CD4-positive, alpha-beta memory T cell (primary cell): ENCODE measurements around the gene RAC3. TPM values are rescaled to one million over a fixed set of nuclear protein-coding genes. Genes with fewer than 3 reads are reported as not detected.
A peak's percentile ranks its signal among the peaks of the same experiment; 100 is the strongest.

Source experiments
- CTCF ChIA-PET: fragments of 350-600 bp; sonication (Branson Sonifier 250); formaldehyde crosslinking; loops from one replicate; lab custom pipeline; 2021; ENCODE audit warnings: inconsistent platforms; ENCODE audit not compliant: partially characterized antibody; lab: Charles Lee
- POLR2A ChIA-PET: fragments of 350-600 bp; sonication (Branson Sonifier 250); formaldehyde crosslinking; loops from one replicate; lab custom pipeline; 2021; ENCODE audit not compliant: partially characterized antibody; lab: Charles Lee
- DNase-seq, 5 donors: peaks; one replicate each; pipeline versions ENCODE4 v3.0.0 to v3.0.0-alpha.2; 2020 to 2022; ENCODE audit warnings: mixed read lengths in 1 of 5
- H3K27ac ChIP-seq: one replicate; pipeline ENCODE4 v1.7.0; 2013; ENCODE audit warnings: low read depth, low read length
- H3K27me3 ChIP-seq: 2 replicates; pipeline ENCODE4 v1.7.0; 2013; ENCODE audit warnings: mild to moderate bottlenecking, low read length, moderate library complexity; ENCODE audit not compliant: insufficient read depth
- H3K36me3 ChIP-seq: 2 replicates; pipeline ENCODE4 v1.7.0; 2013; ENCODE audit warnings: mild to moderate bottlenecking, low read length, moderate library complexity; ENCODE audit not compliant: insufficient read depth
- H3K4me1 ChIP-seq: 2 replicates; pipeline ENCODE4 v1.7.0; 2013; ENCODE audit warnings: mild to moderate bottlenecking, low read length, moderate library complexity; ENCODE audit not compliant: insufficient read depth
- H3K4me3 ChIP-seq, 2 donors: one replicate each; pipeline ENCODE4 v1.7.0; 2013; ENCODE audit warnings: low read length in 2 of 2, mild to moderate bottlenecking in 1 of 2
- H3K9me3 ChIP-seq, 2 donors: one replicate each; pipeline ENCODE4 v1.7.0; 2013; ENCODE audit warnings: low read length in 2 of 2, control low read depth in 1 of 2; ENCODE audit not compliant: control insufficient read depth in 1 of 2
- H3K27ac Mint-ChIP-seq, 7 donors: one replicate each; pipeline ENCODE4 v1.8.0; 2020 to 2021; ENCODE audit warnings: mixed read lengths in 7 of 7, mild to moderate bottlenecking in 6 of 7, inconsistent platforms in 3 of 7, moderate library complexity in 3 of 7
- H3K27me3 Mint-ChIP-seq, 2 donors: one replicate each; pipeline ENCODE4 v1.8.0; 2020 to 2021; ENCODE audit warnings: mixed read lengths in 2 of 2
- H3K36me3 Mint-ChIP-seq, 2 donors: one replicate each; pipeline ENCODE4 v1.8.0; 2020 to 2021; ENCODE audit warnings: mixed read lengths in 2 of 2, inconsistent platforms in 1 of 2, mild to moderate bottlenecking in 1 of 2
- H3K4me1 Mint-ChIP-seq, 4 donors: one replicate each; pipeline ENCODE4 v1.8.0; 2020 to 2021; ENCODE audit warnings: mixed read lengths in 4 of 4, mild to moderate bottlenecking in 1 of 4
- H3K4me3 Mint-ChIP-seq, 8 donors: one replicate each; pipeline ENCODE4 v1.8.0; 2020 to 2021; ENCODE audit warnings: mixed read lengths in 8 of 8, mild to moderate bottlenecking in 7 of 8, moderate library complexity in 6 of 8, inconsistent platforms in 3 of 8
- H3K9me3 Mint-ChIP-seq, 8 donors: one replicate each; pipeline ENCODE4 v1.8.0; 2020 to 2021; ENCODE audit warnings: mixed read lengths in 8 of 8, mild to moderate bottlenecking in 5 of 8, inconsistent platforms in 3 of 8, moderate library complexity in 1 of 8
- intact Hi-C: fragments of 100-400 bp; cut with micrococcal nuclease; formaldehyde crosslinking; loops from one replicate; pipeline ENCODE4 v1.15.1; 2023
- polyA plus RNA-seq, 2 donors: library from polyadenylated mRNA; unstranded; fragments of 300-500 nt; fragmentation: Illumina TruSeq; gene quantifications; one replicate each; pipeline ENCODE4 v1.2.3, GENCODE V29; 2021
- total RNA-seq, 2 experiments: library from RNA; stranded (reverse); gene quantifications; one replicate each; pipeline ENCODE4 v1.2.3, GENCODE V29; 2021

RAC3 gene
- total and polyA plus RNA-seq, 4 experiments from 2014 or later = 0.44 to 2.3 (median 0.86) TPM; not detected in 1

- H3K4me3 ChIP-seq = no peak overlapping the region
- Mint-ChIP-seq H3K4me1 (no peaks in the 10 kb centered on the region), H3K27ac (peak overlapping the region in 1 of 7 donors; percentile 46), H3K4me3 (no peak overlapping the region), H3K36me3 (peaks cover 7 to 11% of the 10 kb centered on the region in 2 donors), H3K27me3 (no peaks in the 10 kb centered on the region), H3K9me3 (peaks cover 0 to 4% (median 0%) of the 10 kb centered on the region in 8 donors)
- DNase-seq = no peak
- POLR2A ChIA-PET = no interaction called here
- no peaks in the 10 kb centered on the region for H3K9me3 ChIP-seq
- H3K36me3 ChIP-seq = peaks cover 20% of the 10 kb centered on the region
- H3K4me1 ChIP-seq = no peaks in the 10 kb centered on the region
- no peak overlapping the region for H3K27ac ChIP-seq
- CTCF ChIA-PET = no interaction called here
- H3K27me3 ChIP-seq = no peaks in the 10 kb centered on the region
- intact Hi-C loops = no loop called here
Observed at GRCh38 chr17:82079001-82079677, 47.7 kb downstream of the RAC3 start.

- Mint-ChIP-seq H3K36me3 (peaks cover 7 to 15% of the 10 kb centered on the region in 2 donors), H3K4me1 (no peaks in the 10 kb centered on the region), H3K4me3 (no peak overlapping the region), H3K27ac (peak overlapping the region in 1 of 7 donors; percentile 46), H3K27me3 (no peaks in the 10 kb centered on the region), H3K9me3 (peaks cover 0 to 4% (median 0%) of the 10 kb centered on the region in 8 donors)
- Histone ChIP-seq H3K27ac (no peak overlapping the region), H3K4me3 (no peak overlapping the region), H3K9me3 (no peaks in the 10 kb centered on the region), H3K4me1 (no peaks in the 10 kb centered on the region), H3K27me3 (no peaks in the 10 kb centered on the region), H3K36me3 (peaks cover 21% of the 10 kb centered on the region)
- ChIA-PET POLR2A (interaction anchor here (1.1 kb wide), 1 partner anchor 15 kb away, joined by 3 read pairs; the partner anchor contains the start of gene DUS1L), CTCF (no interaction called here)
- no peak for DNase-seq
- intact Hi-C loops = no loop called here
Observed at GRCh38 chr17:82080048-82080788, 48.7 kb downstream of the RAC3 start.

- Mint-ChIP-seq H3K36me3 (peaks cover 7 to 15% of the 10 kb centered on the region in 2 donors), H3K27ac (no peak overlapping the region), H3K27me3 (no peaks in the 10 kb centered on the region), H3K4me3 (peak overlapping the region in 1 of 8 donors; percentile 46), H3K4me1 (no peaks in the 10 kb centered on the region), H3K9me3 (peaks cover 0 to 4% (median 0%) of the 10 kb centered on the region in 8 donors)
- ChIA-PET POLR2A (interaction anchor here (1.1 kb wide), 1 partner anchor 15 kb away, joined by 3 read pairs; the partner anchor contains the start of gene DUS1L), CTCF (no interaction called here)
- H3K36me3 ChIP-seq = peaks cover 21% of the 10 kb centered on the region
- no peak overlapping the region for H3K27ac ChIP-seq
- no peaks in the 10 kb centered on the region for H3K4me1 ChIP-seq
- H3K4me3 ChIP-seq = no peak overlapping the region
- DNase-seq = no peak
- intact Hi-C loops = no loop called here
- no peaks in the 10 kb centered on the region for H3K9me3 ChIP-seq
- H3K27me3 ChIP-seq = no peaks in the 10 kb centered on the region
Observed at GRCh38 chr17:82080789-82081464, 49.4 kb downstream of the RAC3 start.

- Histone ChIP-seq H3K4me1 (no peaks in the 10 kb centered on the region), H3K4me3 (no peak overlapping the region), H3K27ac (no peak overlapping the region), H3K36me3 (peaks cover 24% of the 10 kb centered on the region), H3K27me3 (no peaks in the 10 kb centered on the region), H3K9me3 (no peaks in the 10 kb centered on the region)
- POLR2A ChIA-PET = no interaction called here
- Mint-ChIP-seq H3K4me3 (no peak overlapping the region), H3K27ac (no peak overlapping the region), H3K9me3 (peaks cover 0 to 2% (median 0%) of the 10 kb centered on the region in 8 donors), H3K4me1 (no peaks in the 10 kb centered on the region), H3K27me3 (no peaks in the 10 kb centered on the region), H3K36me3 (peaks cover 7 to 16% of the 10 kb centered on the region in 2 donors)
- CTCF ChIA-PET = no interaction called here
- no peak for DNase-seq
- intact Hi-C loops = no loop called here
Observed at GRCh38 chr17:82081546-82081945, 50.1 kb downstream of the RAC3 start.

- Mint-ChIP-seq H3K27me3 (no peaks in the 10 kb centered on the region), H3K27ac (no peak overlapping the region), H3K9me3 (no peaks in the 10 kb centered on the region), H3K4me1 (no peaks in the 10 kb centered on the region), H3K36me3 (peaks cover 7 to 16% of the 10 kb centered on the region in 2 donors), H3K4me3 (no peak overlapping the region)
- ChIA-PET POLR2A (no interaction called here), CTCF (no interaction called here)
- Histone ChIP-seq H3K4me1 (no peaks in the 10 kb centered on the region), H3K4me3 (no peak overlapping the region), H3K9me3 (no peaks in the 10 kb centered on the region), H3K27ac (no peak overlapping the region), H3K36me3 (peaks cover 27% of the 10 kb centered on the region), H3K27me3 (no peaks in the 10 kb centered on the region)
- no peak for DNase-seq
- intact Hi-C loops = no loop called here
Observed at GRCh38 chr17:82081966-82082365, 50.5 kb downstream of the RAC3 start.

GRCh38 chr17:82082456-82082855 lies 51.0 kb downstream of the RAC3 start:
- Mint-ChIP-seq H3K36me3 (peaks cover 7 to 16% of the 10 kb centered on the region in 2 donors), H3K27ac (no peak overlapping the region), H3K4me3 (no peak overlapping the region), H3K4me1 (no peaks in the 10 kb centered on the region), H3K27me3 (no peaks in the 10 kb centered on the region), H3K9me3 (no peaks in the 10 kb centered on the region)
- H3K27me3 ChIP-seq = no peaks in the 10 kb centered on the region
- CTCF ChIA-PET = no interaction called here
- peaks cover 31% of the 10 kb centered on the region for H3K36me3 ChIP-seq
- H3K4me3 ChIP-seq = no peak overlapping the region
- no peak overlapping the region for H3K27ac ChIP-seq
- no peaks in the 10 kb centered on the region for H3K9me3 ChIP-seq
- POLR2A ChIA-PET = no interaction called here
- intact Hi-C loops = no loop called here
- DNase-seq = no peak
- no peaks in the 10 kb centered on the region for H3K4me1 ChIP-seq

- Histone ChIP-seq H3K4me3 (no peak overlapping the region), H3K27me3 (no peaks in the 10 kb centered on the region), H3K9me3 (no peaks in the 10 kb centered on the region), H3K36me3 (peaks cover 36% of the 10 kb centered on the region), H3K27ac (no peak overlapping the region), H3K4me1 (no peaks in the 10 kb centered on the region)
- Mint-ChIP-seq H3K4me1 (no peaks in the 10 kb centered on the region), H3K4me3 (no peak overlapping the region), H3K36me3 (peaks cover 7 to 16% of the 10 kb centered on the region in 2 donors), H3K27me3 (no peaks in the 10 kb centered on the region), H3K9me3 (no peaks in the 10 kb centered on the region), H3K27ac (no peak overlapping the region)
- POLR2A ChIA-PET = no interaction called here
- intact Hi-C loops = no loop called here
- DNase-seq = no peak
- CTCF ChIA-PET = no interaction called here
Observed at GRCh38 chr17:82083009-82083408, 51.5 kb downstream of the RAC3 start.
